ENCODE measurements around the gene SIDT1.

DNA sequence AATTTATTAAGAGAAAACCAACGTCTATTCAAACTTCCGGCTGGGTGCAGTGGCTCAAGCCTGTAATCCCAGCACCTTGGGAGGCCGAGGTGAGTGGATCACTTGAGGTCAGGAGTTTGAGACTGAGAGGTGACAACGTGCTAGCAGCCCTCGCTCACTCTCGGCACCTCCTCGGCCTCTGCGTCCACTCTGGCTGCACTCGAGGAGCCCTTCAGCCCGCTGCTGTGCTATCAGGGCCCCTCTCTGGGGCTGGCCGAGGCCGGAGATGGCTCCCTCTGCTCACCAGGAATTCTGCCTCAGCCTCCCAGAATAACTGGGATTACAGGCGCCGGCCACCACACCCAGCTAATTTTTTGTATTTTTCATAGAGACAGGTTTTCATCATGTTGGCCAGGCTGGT is 105.4 kb downstream of the SIDT1 start:
- TF ChIP-seq CTCF (IDR thresholded peaks at IDR 0.05) (no peak), POLR2AphosphoS5 (IDR thresholded peaks at IDR 0.05) (no peak)

Data from stomach (tissue), 4 donors.